GM12864 (cell line): ENCODE measurements around the gene RAB31.

ENCODE experiments used
- DNase-seq: peaks from one replicate; pipeline ENCODE4 v3.0.0-alpha.2; 2011; ENCODE audit warnings: low read depth
- H3K4me3 ChIP-seq: 2 replicates; pipeline ENCODE4 v1.5.1; 2011; ENCODE audit warnings: mild to moderate bottlenecking, low read depth, low read length, control low read depth
- TF ChIP-seq, protein P1 (sequence below): IDR thresholded peaks from 2 replicates; pipeline ENCODE4 v1.5.1; 2011; ENCODE audit warnings: low read depth, mild to moderate bottlenecking, moderate library complexity, low read length, control low read depth, inconsistent platforms; ENCODE audit errors: missing control alignments

RAB31 gene

DNA sequence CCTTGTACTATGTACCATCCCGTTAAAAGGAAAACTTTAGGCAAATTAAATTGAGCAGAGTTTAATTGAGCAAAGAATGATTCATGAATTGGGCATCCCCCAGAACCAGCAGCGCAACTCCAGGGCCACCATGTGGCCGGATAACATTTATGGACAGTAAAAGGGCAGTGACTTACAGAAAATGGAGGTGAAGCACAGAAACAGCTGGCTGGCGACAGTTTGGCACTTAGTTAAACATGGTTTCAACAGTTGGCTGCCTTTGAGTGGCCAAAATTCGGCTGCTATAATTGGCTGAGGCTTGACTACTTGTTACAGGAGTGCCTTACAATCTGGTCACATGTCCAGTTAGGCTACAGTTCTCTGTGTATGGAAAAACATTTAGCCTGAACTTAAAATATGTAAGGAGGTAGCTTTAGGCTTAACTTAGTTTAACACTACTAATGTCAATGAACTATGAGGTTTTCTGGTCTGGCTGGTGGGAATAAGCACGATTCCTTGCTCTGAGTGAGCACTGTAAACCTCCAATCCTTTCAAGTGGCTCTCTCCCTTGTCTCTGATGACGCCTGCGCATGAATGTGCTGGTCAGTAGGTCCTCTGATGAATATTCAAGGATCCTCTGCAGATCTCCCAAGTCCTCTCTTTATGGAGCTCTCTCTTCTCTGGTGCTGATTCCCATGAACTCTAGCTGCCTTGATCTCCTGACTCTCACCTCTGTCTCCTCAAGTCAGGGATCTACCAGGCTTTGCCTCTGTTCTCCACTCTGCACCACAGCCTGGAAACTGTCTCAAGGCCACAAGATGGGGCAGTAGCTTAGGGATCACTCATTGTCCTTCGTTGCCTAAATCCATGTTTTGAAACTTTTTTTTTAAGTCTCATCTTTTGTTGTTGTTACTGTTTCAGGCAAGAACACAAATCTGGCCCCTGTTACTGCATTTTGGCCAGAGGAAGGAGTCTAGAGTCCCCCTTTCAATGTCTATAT lies 24.4 kb upstream of the RAB31 start:
- DNase-seq = no peak
- H3K4me3 ChIP-seq = no peak overlapping the region
- TF ChIP-seq, protein P1, sequence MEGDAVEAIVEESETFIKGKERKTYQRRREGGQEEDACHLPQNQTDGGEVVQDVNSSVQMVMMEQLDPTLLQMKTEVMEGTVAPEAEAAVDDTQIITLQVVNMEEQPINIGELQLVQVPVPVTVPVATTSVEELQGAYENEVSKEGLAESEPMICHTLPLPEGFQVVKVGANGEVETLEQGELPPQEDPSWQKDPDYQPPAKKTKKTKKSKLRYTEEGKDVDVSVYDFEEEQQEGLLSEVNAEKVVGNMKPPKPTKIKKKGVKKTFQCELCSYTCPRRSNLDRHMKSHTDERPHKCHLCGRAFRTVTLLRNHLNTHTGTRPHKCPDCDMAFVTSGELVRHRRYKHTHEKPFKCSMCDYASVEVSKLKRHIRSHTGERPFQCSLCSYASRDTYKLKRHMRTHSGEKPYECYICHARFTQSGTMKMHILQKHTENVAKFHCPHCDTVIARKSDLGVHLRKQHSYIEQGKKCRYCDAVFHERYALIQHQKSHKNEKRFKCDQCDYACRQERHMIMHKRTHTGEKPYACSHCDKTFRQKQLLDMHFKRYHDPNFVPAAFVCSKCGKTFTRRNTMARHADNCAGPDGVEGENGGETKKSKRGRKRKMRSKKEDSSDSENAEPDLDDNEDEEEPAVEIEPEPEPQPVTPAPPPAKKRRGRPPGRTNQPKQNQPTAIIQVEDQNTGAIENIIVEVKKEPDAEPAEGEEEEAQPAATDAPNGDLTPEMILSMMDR = peak; percentile 26

DNA sequence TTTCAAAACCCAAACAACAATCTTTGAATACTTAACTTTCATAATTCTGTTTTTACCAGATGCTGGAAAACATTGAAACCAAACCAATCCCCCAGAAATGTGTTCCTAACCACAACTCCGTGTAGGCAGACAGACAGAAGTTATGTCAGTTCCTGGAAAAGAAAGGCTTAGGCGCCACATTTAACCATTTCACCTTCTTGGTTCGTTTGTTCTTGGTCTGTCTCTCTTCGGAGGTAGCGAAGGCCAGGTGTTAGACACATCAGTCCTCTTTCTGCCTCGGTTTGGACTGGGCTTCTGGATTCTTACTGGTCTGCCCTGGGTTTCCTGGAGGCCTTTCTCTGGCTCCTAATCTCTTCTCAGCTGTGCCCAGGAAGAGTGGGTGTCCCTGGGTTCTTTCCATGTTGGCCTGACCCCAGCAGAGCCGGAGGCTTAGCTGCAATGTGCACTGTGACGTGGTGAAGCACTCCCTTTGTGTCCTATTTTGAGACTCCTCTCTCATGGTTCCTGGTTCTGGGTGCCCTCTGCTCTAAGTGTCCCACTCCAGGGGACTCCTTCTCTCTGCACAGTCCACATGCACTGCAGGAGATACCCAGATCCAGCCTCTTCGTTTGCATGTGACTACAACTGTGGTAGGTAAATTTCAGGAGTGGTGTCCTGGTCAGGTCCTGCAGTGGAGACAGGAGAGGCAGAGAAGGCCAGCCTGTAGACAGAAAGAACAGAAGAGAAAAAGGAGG lies 23.1 kb upstream of the RAB31 start:
- no peak for DNase-seq
- no peak overlapping the region for H3K4me3 ChIP-seq
- TF ChIP-seq, protein P1 = no peak

DNA sequence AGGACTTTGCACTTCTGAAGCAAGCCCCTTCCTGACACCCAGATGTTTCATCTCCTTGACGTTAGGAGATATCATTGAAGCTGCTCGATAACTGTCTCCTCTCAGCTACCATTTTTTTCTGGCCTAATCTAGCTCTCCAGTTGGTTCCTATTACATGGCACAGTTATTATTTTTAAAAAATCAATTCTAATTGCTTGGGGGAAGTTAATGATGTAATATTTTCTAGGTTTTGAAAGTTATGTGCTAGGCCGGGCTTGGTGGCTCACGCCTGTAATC lies 22.5 kb upstream of the RAB31 start:
- DNase-seq = no peak
- no peak overlapping the region for H3K4me3 ChIP-seq

DNA sequence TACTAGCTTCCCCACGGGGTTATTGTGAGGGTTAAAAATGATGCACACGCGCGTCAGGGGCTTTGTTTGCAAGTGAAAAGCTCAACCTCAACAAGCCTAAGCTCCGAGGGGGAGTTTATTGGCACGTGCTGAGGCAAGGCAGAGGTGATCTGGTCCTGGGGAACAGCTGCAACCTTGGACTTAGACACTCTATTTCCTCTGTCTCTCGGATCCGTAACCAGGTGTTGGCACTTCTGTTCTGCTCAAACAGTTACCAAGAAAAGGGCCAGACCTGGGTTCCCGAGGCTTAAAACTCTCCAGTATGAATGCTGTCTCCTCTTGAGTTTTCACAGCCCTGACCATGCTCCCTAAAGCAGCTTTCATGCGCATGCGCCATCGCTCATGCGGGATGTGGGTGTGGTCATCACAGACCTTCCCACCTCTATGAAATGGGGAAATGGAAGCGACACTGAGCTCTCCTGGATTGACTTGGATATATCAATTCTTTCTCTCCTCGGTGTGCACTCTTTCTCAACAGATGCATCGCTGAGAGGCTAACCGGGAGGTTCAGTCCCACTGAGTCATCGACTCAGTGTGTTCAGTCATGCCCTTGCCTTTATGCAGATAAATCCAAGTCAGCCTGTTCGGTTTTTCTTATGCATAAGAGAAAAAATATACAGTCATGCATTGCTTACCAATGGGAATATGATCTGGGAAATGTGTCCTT lies 19.9 kb upstream of the RAB31 start:
- no peak for DNase-seq
- TF ChIP-seq, protein P1 = no peak
- no peak overlapping the region for H3K4me3 ChIP-seq

More for the DNA sequence above, 22.5 kb upstream of the RAB31 start:
- TF ChIP-seq, protein P1 = no peak

DNA sequence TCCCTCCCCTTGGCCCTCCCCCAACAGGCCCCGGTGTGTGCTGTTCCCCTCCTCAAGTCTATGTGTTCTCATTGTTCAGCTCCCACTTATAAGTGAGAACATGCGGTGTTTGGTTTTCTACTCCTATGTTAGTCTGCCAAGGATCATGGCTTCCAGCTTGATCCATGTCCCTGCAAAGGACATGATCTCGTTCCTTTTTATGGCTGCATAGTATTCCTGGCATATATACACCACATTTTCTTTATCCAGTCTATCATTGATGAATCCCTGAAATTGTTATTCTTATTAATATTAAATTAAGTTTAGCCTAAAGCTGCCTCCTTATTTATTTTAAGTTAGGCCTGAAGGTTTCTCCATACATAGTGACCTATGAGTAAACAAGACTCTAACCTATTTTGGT lies 18.8 kb upstream of the RAB31 start:
- no peak overlapping the region for H3K4me3 ChIP-seq
- TF ChIP-seq, protein P1 = no peak
- no peak for DNase-seq

DNA sequence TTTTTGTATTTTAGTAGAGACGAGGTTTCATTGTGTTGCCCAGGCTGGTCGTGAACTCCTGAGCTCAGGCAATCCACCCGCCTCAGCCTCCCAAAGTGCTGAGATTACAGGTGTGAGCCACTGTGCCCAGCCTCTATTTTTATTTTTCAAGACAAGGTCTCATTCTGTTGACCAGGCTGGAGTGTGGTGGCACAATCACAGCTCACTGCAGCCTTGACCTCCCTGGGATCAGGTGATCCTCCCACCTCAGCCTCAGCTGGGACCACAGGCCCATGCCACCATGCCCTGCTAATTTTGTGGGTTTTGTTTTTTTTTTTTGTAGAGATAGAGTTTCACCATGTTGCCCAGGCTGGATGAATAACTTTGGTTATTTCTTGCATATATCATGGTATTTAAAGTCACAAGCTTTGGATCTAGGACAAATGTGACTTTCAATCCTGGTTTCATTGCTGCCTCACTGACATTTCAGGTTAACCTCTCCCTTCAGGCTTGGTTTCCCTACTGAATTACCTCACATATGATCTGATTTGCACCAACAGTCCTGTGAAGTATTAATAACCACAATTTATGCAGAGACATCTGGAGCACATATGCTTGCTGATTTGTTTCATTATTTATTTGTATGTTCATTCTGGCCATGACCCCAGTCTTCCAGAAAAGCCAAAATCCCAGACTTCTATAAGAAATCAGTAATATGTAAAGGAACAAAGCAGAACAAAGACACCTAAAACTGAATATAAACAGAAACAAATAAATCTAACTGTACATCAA lies 17.5 kb upstream of the RAB31 start:
- TF ChIP-seq, protein P1 = no peak
- no peak for DNase-seq
- H3K4me3 ChIP-seq = no peak overlapping the region
